ENCODE data around the gene ARL5A. TPM values are rescaled to one million over a fixed set of nuclear protein-coding genes. Genes with fewer than 3 reads are reported as not detected.

ARL5A gene
- total and polyA plus RNA-seq, 9 of the 15 experiments (the other 6 are each of a cell fraction or from before 2014, with no cell fraction given) = 16.3 to 117 (median 88.4) TPM

GRCh38 chr2:151789055-151789834 is 39.0 kb downstream of the ARL5A start (continued):
- no peak; the same call in 1 of the 2 replicates for TF ChIP-seq REST (IDR thresholded peaks at IDR 0.05; ENCODE audit: borderline replicate concordance)
- no peak for TF ChIP-seq REST (CRISPR knock-in tag; IDR thresholded peaks at IDR 0.05; ENCODE audit: low read depth)
- TF ChIP-seq GTF2B (IDR thresholded peaks at IDR 0.05; ENCODE audit: extremely low read depth, insufficient read length) = no peak
- no peak for TF ChIP-seq TOE1 (IDR thresholded peaks at IDR 0.05; ENCODE audit: borderline replicate concordance)
- TF ChIP-seq TOE1 (CRISPR knock-in tag; IDR thresholded peaks at IDR 0.05; ENCODE audit: borderline replicate concordance, low read depth) = no peak
- TF ChIP-seq SREBF2 (CRISPR knock-in tag; IDR thresholded peaks at IDR 0.05) = no peak
- no peak for TF ChIP-seq SPI1 (IDR thresholded peaks at IDR 0.05; ENCODE audit: borderline replicate concordance, low read depth, low read length)
- peak; percentile 74; the same call in 1 of the 2 replicates for TF ChIP-seq RNF2 (IDR thresholded peaks at IDR 0.05)

All from K562 (cell line).